ENCODE data around the gene DNAJC13.

Gene DNAJC13

GRCh38 chr3:132563420-132564069, 146.2 kb downstream of the DNAJC13 start:
- TF ChIP-seq, protein P1, sequence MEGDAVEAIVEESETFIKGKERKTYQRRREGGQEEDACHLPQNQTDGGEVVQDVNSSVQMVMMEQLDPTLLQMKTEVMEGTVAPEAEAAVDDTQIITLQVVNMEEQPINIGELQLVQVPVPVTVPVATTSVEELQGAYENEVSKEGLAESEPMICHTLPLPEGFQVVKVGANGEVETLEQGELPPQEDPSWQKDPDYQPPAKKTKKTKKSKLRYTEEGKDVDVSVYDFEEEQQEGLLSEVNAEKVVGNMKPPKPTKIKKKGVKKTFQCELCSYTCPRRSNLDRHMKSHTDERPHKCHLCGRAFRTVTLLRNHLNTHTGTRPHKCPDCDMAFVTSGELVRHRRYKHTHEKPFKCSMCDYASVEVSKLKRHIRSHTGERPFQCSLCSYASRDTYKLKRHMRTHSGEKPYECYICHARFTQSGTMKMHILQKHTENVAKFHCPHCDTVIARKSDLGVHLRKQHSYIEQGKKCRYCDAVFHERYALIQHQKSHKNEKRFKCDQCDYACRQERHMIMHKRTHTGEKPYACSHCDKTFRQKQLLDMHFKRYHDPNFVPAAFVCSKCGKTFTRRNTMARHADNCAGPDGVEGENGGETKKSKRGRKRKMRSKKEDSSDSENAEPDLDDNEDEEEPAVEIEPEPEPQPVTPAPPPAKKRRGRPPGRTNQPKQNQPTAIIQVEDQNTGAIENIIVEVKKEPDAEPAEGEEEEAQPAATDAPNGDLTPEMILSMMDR (IDR thresholded peaks at IDR 0.05; ENCODE audit: low read depth, low read length, missing control alignments): no peak
- in situ Hi-C loops (cut with HindIII; ENCODE audit: low sequenced_read_pairs): no loop called here
- no peak for DNase-seq (ENCODE audit: low read depth)
- H3K4me3 ChIP-seq (ENCODE audit: low read depth, low read length): no peak overlapping the region

GRCh38 chr3:132564070-132564465, 146.8 kb downstream of the DNAJC13 start:
- DNase-seq (ENCODE audit: low read depth): no peak
- TF ChIP-seq, protein P1 (IDR thresholded peaks at IDR 0.05; ENCODE audit: low read depth, low read length, missing control alignments): no peak
- H3K4me3 ChIP-seq (ENCODE audit: low read depth, low read length): no peak overlapping the region
- in situ Hi-C loops (cut with HindIII; ENCODE audit: low sequenced_read_pairs): no loop called here

- H3K4me3 ChIP-seq (ENCODE audit: low read depth, low read length): no peak overlapping the region
- in situ Hi-C loops (cut with HindIII; ENCODE audit: low sequenced_read_pairs): no loop called here
- TF ChIP-seq, protein P1 (IDR thresholded peaks at IDR 0.05; ENCODE audit: low read depth, low read length, missing control alignments): no peak
- no peak for DNase-seq (ENCODE audit: low read depth)
Measured at GRCh38 chr3:132568422-132568821, 151.1 kb downstream of the DNAJC13 start.

- no peak for DNase-seq (ENCODE audit: low read depth)
- in situ Hi-C loops (cut with HindIII; ENCODE audit: low sequenced_read_pairs): no loop called here
- TF ChIP-seq, protein P1 (IDR thresholded peaks at IDR 0.05; ENCODE audit: low read depth, low read length, missing control alignments): no peak
- H3K4me3 ChIP-seq (ENCODE audit: low read depth, low read length): no peak overlapping the region
Measured at GRCh38 chr3:132569153-132569552, 151.9 kb downstream of the DNAJC13 start.

GRCh38 chr3:132569580-132569979, 152.3 kb downstream of the DNAJC13 start:
- H3K4me3 ChIP-seq (ENCODE audit: low read depth, low read length): no peak overlapping the region
- no peak for DNase-seq (ENCODE audit: low read depth)
- in situ Hi-C loops (cut with HindIII; ENCODE audit: low sequenced_read_pairs): no loop called here
- TF ChIP-seq, protein P1 (IDR thresholded peaks at IDR 0.05; ENCODE audit: low read depth, low read length, missing control alignments): no peak

GRCh38 chr3:132570016-132570415, 152.7 kb downstream of the DNAJC13 start:
- in situ Hi-C loops (cut with HindIII; ENCODE audit: low sequenced_read_pairs): no loop called here
- TF ChIP-seq, protein P1 (IDR thresholded peaks at IDR 0.05; ENCODE audit: low read depth, low read length, missing control alignments): no peak
- DNase-seq (ENCODE audit: low read depth): no peak
- H3K4me3 ChIP-seq (ENCODE audit: low read depth, low read length): no peak overlapping the region

Data from astrocyte of the cerebellum (primary cell).